GM23338 (cell line): ENCODE results near the gene KRT6A. TPM values are rescaled to one million over a fixed set of nuclear protein-coding genes. Genes with fewer than 3 reads are reported as not detected.

Source experiments
- ATAC-seq: fragments of 200-7000 bp; cut with Tn5 transposase; 3 replicates; pipeline ENCODE4 v1.9.1; 2020
- DNase-seq: peaks from one replicate; pipeline ENCODE4 v3.0.0-alpha.2; 2015; ENCODE audit warnings: low spot score
- H2AFZ ChIP-seq: fragments of 200-600 bp; sonication (generic); 2 replicates; pipeline ENCODE4 v1.8.0; 2016; ENCODE audit warnings: antibody characterized with exemption, mild to moderate bottlenecking, moderate library complexity
- H3F3A ChIP-seq: fragments of 200-600 bp; sonication (generic); replicated peaks from 2 replicates; pipeline ENCODE4 v1.8.0; 2017; ENCODE audit warnings: antibody characterized with exemption, mixed run types, low read depth
- H3K27ac ChIP-seq: fragments of 200-600 bp; sonication (generic); 2 replicates; pipeline ENCODE4 v1.6.1; 2016; ENCODE audit warnings: low read depth
- H3K27me3 ChIP-seq: fragments of 200-600 bp; sonication (generic); 2 replicates; pipeline ENCODE4 v1.8.0; 2016; ENCODE audit warnings: mild to moderate bottlenecking, mixed run types, moderate library complexity; ENCODE audit not compliant: insufficient read depth
- H3K36me3 ChIP-seq: fragments of 200-600 bp; sonication (generic); 2 replicates; pipeline ENCODE4 v1.8.0; 2016; ENCODE audit warnings: mild to moderate bottlenecking; ENCODE audit not compliant: insufficient read depth
- H3K4me1 ChIP-seq: fragments of 200-600 bp; sonication (generic); 2 replicates; pipeline ENCODE4 v1.8.0; 2016; ENCODE audit warnings: mild to moderate bottlenecking, moderate library complexity; ENCODE audit not compliant: insufficient read depth
- H3K4me2 ChIP-seq: fragments of 200-600 bp; sonication (generic); 2 replicates; pipeline ENCODE4 v1.7.1; 2017; ENCODE audit warnings: mixed run types
- H3K4me3 ChIP-seq: fragments of 200-600 bp; sonication (generic); 2 replicates; pipeline ENCODE4 v1.6.1; 2016; ENCODE audit warnings: mixed run types
- H3K79me2 ChIP-seq: fragments of 200-600 bp; sonication (generic); replicated peaks from 2 replicates; pipeline ENCODE4 v1.8.0; 2017; ENCODE audit warnings: mild to moderate bottlenecking; ENCODE audit not compliant: insufficient read depth
- H3K9me2 ChIP-seq: fragments of 200-600 bp; sonication (generic); 2 replicates; pipeline ENCODE4 v1.8.0; 2017; ENCODE audit not compliant: insufficient read depth
- H4K20me1 ChIP-seq: fragments of 200-600 bp; sonication (generic); replicated peaks from 2 replicates; pipeline ENCODE4 v1.8.0; 2017; ENCODE audit warnings: mild to moderate bottlenecking; ENCODE audit not compliant: insufficient read depth
- H3K27ac Mint-ChIP-seq: 2 replicates; pipeline ENCODE4 v1.8.0; 2020; ENCODE audit warnings: inconsistent platforms, mild to moderate bottlenecking, moderate library complexity, mixed read lengths
- H3K27me3 Mint-ChIP-seq: 3 replicates; pipeline ENCODE4 v1.8.0; 2022; ENCODE audit warnings: low read depth, mild to moderate bottlenecking, moderate library complexity, mixed read lengths, inconsistent platforms; ENCODE audit not compliant: insufficient read depth, poor library complexity
- H3K36me3 Mint-ChIP-seq: 3 replicates; pipeline ENCODE4 v1.8.0; 2021; ENCODE audit warnings: low read depth, mild to moderate bottlenecking, inconsistent platforms, moderate library complexity, mixed read lengths
- H3K4me1 Mint-ChIP-seq: 3 replicates; pipeline ENCODE4 v1.8.0; 2020; ENCODE audit warnings: mild to moderate bottlenecking, inconsistent platforms, mixed read lengths
- H3K4me3 Mint-ChIP-seq: 3 replicates; pipeline ENCODE4 v1.8.0; 2021; ENCODE audit warnings: moderate library complexity, mild to moderate bottlenecking, inconsistent platforms, mixed read lengths
- H3K9me3 Mint-ChIP-seq: 3 replicates; pipeline ENCODE4 v1.8.0; 2020; ENCODE audit warnings: moderate library complexity, mild to moderate bottlenecking, inconsistent platforms, mixed read lengths
- CREB1 ChIP-seq: fragments of 250-450 bp; sonication (Bioruptor Pico); IDR thresholded peaks from 2 replicates; pipeline ENCODE4 v1.5.0; 2020; ENCODE audit warnings: low read depth, mild to moderate bottlenecking, moderate library complexity
- CTCF ChIP-seq, 2 experiments: fragments of 200-600 bp in 1 of 2; sonication (generic) in 1 of 2; conservative IDR thresholded peaks; 2 replicates each; pipeline versions ENCODE4 v1.5.1 to v1.6.1; 2016 to 2017; ENCODE audit warnings: antibody characterized with exemption in 2 of 2, low read depth in 2 of 2, mild to moderate bottlenecking in 2 of 2, moderate library complexity in 1 of 2
- EZH2 ChIP-seq: fragments of 200-600 bp; sonication (generic); IDR thresholded peaks from one replicate; pipeline ENCODE4 v1.8.0; 2017; ENCODE audit warnings: antibody characterized with exemption, mild to moderate bottlenecking, low read depth; ENCODE audit not compliant: unreplicated experiment
- EZH2phosphoT487 ChIP-seq: fragments of 200-600 bp; sonication (generic); IDR thresholded peaks from one replicate; pipeline ENCODE4 v1.8.1; 2018; ENCODE audit warnings: antibody characterized with exemption; ENCODE audit not compliant: unreplicated experiment
- JUNB ChIP-seq: IDR thresholded peaks from one replicate; pipeline ENCODE4 v1.6.1; 2016; ENCODE audit warnings: antibody characterized with exemption; ENCODE audit not compliant: unreplicated experiment
- NANOG ChIP-seq: IDR thresholded peaks from 2 replicates; pipeline ENCODE4 v1.6.1; 2016; ENCODE audit warnings: antibody characterized with exemption, borderline replicate concordance
- POLR2AphosphoS5 ChIP-seq: IDR thresholded peaks from 2 replicates; pipeline ENCODE4 v1.6.1; 2016; ENCODE audit warnings: antibody characterized with exemption, low read depth
- REST ChIP-seq: IDR thresholded peaks from one replicate; pipeline ENCODE4 v1.6.1; 2018; ENCODE audit warnings: antibody characterized with exemption; ENCODE audit not compliant: unreplicated experiment
- STAT1 ChIP-seq: IDR thresholded peaks from one replicate; pipeline ENCODE4 v1.6.1; 2016; ENCODE audit warnings: antibody characterized with exemption; ENCODE audit not compliant: unreplicated experiment
- ZNF114 ChIP-seq: fragments of 250-450 bp; sonication (Bioruptor Pico); IDR thresholded peaks from 2 replicates; pipeline ENCODE4 v1.5.0; 2020; ENCODE audit warnings: mild to moderate bottlenecking, moderate library complexity
- ZNF331 ChIP-seq: fragments of 250-450 bp; sonication (Bioruptor Pico); IDR thresholded peaks from 2 replicates; pipeline ENCODE4 v1.5.0; 2020; ENCODE audit warnings: low read depth, mild to moderate bottlenecking, moderate library complexity
- polyA plus RNA-seq: library from polyadenylated mRNA; unstranded; fragments of >200 nt; fragmentation: Nextera tagmentation; extraction: Ambion mirVana; gene quantifications from 2 replicates; pipeline ENCODE4 v1.2.1, GENCODE V29; 2016
- total RNA-seq: library from RNA; depleted of rRNA; stranded (reverse); fragments of >200 nt; shearing (Covaris generic); gene quantifications from 2 replicates; pipeline ENCODE4 v1.2.3, GENCODE V29; 2014
- TF ChIP-seq, protein P1 (sequence below): fragments of 250-450 bp; sonication (Bioruptor Pico); IDR thresholded peaks from 2 replicates; pipeline ENCODE4 v1.5.0; 2020; ENCODE audit warnings: mild to moderate bottlenecking, moderate library complexity
- TF ChIP-seq, protein P2 (sequence below): IDR thresholded peaks from 2 replicates; pipeline ENCODE4 v1.6.1; 2016; ENCODE audit warnings: antibody characterized with exemption

Gene KRT6A
- total and polyA plus RNA-seq, 2 experiments from 2014 or later: not detected

DNA sequence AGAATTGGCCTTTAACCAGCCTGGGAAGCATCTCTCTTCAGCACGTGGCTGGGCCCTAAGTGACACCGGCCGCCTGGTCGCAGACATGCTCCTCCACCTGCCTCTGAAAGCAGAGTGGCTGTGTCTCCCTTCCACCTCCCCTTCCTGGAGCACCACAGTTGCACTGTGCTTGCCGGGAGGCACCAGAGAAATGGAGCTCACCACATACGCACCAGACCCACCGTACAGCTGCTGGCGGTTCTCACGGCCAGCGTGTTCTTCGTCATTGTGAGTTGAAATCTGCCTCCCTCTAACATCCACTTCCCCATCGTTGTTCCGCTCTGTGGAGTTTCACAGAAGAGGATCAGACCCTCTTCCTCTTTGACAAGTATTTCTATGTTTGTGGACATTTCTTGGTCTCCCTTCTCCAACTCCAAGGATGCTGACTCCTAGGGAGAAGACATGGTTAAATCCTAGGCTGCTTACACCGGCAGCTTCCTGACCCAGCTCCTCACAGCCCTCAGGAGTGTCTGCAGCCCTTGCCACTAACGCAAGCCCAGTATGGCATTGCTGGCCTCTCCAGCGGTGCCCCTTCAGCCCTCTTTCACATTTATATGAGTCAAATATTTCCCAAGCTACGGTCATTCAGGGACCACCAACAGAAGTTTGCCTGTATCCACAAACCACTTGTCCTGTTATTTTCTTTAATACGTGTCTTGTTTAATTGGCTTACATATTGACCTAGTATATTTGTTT is 38.7 kb upstream of the KRT6A start:
- H4K20me1 ChIP-seq: no peaks in the 10 kb centered on the region
- no peaks in the 10 kb centered on the region for H3K4me1 Mint-ChIP-seq
- H3K9me3 Mint-ChIP-seq: no peaks in the 10 kb centered on the region
- no peak overlapping the region for H2AFZ ChIP-seq
- H3K4me1 ChIP-seq: no peaks in the 10 kb centered on the region
- TF ChIP-seq NANOG: no peak
- no peak for TF ChIP-seq POLR2AphosphoS5
- TF ChIP-seq, protein P1, sequence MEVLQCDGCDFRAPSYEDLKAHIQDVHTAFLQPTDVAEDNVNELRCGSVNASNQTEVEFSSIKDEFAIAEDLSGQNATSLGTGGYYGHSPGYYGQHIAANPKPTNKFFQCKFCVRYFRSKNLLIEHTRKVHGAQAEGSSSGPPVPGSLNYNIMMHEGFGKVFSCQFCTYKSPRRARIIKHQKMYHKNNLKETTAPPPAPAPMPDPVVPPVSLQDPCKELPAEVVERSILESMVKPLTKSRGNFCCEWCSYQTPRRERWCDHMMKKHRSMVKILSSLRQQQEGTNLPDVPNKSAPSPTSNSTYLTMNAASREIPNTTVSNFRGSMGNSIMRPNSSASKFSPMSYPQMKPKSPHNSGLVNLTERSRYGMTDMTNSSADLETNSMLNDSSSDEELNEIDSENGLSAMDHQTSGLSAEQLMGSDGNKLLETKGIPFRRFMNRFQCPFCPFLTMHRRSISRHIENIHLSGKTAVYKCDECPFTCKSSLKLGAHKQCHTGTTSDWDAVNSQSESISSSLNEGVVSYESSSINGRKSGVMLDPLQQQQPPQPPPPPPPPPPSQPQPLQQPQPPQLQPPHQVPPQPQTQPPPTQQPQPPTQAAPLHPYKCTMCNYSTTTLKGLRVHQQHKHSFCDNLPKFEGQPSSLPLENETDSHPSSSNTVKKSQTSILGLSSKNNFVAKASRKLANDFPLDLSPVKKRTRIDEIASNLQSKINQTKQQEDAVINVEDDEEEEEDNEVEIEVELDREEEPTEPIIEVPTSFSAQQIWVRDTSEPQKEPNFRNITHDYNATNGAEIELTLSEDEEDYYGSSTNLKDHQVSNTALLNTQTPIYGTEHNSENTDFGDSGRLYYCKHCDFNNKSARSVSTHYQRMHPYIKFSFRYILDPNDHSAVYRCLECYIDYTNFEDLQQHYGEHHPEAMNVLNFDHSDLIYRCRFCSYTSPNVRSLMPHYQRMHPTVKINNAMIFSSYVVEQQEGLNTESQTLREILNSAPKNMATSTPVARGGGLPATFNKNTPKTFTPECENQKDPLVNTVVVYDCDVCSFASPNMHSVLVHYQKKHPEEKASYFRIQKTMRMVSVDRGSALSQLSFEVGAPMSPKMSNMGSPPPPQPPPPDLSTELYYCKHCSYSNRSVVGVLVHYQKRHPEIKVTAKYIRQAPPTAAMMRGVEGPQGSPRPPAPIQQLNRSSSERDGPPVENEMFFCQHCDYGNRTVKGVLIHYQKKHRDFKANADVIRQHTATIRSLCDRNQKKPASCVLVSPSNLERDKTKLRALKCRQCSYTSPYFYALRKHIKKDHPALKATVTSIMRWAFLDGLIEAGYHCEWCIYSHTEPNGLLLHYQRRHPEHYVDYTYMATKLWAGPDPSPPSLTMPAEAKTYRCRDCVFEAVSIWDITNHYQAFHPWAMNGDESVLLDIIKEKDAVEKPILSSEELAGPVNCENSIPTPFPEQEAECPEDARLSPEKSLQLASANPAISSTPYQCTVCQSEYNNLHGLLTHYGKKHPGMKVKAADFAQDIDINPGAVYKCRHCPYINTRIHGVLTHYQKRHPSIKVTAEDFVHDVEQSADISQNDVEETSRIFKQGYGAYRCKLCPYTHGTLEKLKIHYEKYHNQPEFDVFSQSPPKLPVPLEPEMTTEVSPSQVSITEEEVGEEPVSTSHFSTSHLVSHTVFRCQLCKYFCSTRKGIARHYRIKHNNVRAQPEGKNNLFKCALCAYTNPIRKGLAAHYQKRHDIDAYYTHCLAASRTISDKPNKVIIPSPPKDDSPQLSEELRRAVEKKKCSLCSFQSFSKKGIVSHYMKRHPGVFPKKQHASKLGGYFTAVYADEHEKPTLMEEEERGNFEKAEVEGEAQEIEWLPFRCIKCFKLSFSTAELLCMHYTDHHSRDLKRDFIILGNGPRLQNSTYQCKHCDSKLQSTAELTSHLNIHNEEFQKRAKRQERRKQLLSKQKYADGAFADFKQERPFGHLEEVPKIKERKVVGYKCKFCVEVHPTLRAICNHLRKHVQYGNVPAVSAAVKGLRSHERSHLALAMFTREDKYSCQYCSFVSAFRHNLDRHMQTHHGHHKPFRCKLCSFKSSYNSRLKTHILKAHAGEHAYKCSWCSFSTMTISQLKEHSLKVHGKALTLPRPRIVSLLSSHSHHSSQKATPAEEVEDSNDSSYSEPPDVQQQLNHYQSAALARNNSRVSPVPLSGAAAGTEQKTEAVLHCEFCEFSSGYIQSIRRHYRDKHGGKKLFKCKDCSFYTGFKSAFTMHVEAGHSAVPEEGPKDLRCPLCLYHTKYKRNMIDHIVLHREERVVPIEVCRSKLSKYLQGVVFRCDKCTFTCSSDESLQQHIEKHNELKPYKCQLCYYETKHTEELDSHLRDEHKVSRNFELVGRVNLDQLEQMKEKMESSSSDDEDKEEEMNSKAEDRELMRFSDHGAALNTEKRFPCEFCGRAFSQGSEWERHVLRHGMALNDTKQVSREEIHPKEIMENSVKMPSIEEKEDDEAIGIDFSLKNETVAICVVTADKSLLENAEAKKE (CRISPR knock-in tag): no peak
- TF ChIP-seq STAT1: no peak
- TF ChIP-seq, protein P2, sequence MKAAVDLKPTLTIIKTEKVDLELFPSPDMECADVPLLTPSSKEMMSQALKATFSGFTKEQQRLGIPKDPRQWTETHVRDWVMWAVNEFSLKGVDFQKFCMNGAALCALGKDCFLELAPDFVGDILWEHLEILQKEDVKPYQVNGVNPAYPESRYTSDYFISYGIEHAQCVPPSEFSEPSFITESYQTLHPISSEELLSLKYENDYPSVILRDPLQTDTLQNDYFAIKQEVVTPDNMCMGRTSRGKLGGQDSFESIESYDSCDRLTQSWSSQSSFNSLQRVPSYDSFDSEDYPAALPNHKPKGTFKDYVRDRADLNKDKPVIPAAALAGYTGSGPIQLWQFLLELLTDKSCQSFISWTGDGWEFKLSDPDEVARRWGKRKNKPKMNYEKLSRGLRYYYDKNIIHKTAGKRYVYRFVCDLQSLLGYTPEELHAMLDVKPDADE: no peak
- no peak for TF ChIP-seq CREB1
- TF ChIP-seq EZH2: no peak
- TF ChIP-seq EZH2phosphoT487: no peak
- TF ChIP-seq REST: no peak
- TF ChIP-seq ZNF331 (CRISPR knock-in tag): no peak
- no peak for TF ChIP-seq JUNB
- TF ChIP-seq CTCF (conservative IDR thresholded peaks at IDR 0.05; ENCODE audit: low read depth in 2 of 2): no peak
- no peak for TF ChIP-seq ZNF114 (CRISPR knock-in tag)
- no peaks in the 10 kb centered on the region for H3K27me3 ChIP-seq
- H3K36me3 ChIP-seq: no peaks in the 10 kb centered on the region
- H3F3A ChIP-seq: no peaks in the 10 kb centered on the region
- no peaks in the 10 kb centered on the region for H3K9me2 ChIP-seq
- H3K4me3 ChIP-seq: no peak overlapping the region
- H3K4me3 Mint-ChIP-seq: no peak overlapping the region
- H3K27ac ChIP-seq: no peak overlapping the region
- H3K27me3 Mint-ChIP-seq: peaks cover 4% of the 10 kb centered on the region
- H3K79me2 ChIP-seq: no peaks in the 10 kb centered on the region
- no peaks in the 10 kb centered on the region for H3K36me3 Mint-ChIP-seq
- H3K4me2 ChIP-seq: no peak overlapping the region
- DNase-seq (no peak), ATAC-seq (no peak)
- no peak overlapping the region for H3K27ac Mint-ChIP-seq
